Smooth muscle cell (in vitro differentiated cells): ENCODE results near the gene IGFBP3. TPM values are rescaled to one million over a fixed set of nuclear protein-coding genes. Genes with fewer than 3 reads are reported as not detected.

Experiments
- DNase-seq: peaks from one replicate; lab custom pipeline; 2025; ENCODE audit not compliant: unreplicated experiment; lab: John Stamatoyannopoulos, UW
- H2AFZ ChIP-seq: fragments of 200-600 bp; sonication (generic); 2 replicates; pipeline ENCODE4 v1.6.0; 2016; ENCODE audit warnings: antibody characterized with exemption, low read depth, mild to moderate bottlenecking
- H3F3A ChIP-seq: fragments of 200-600 bp; sonication (generic); 2 replicates; pipeline ENCODE4 v1.6.0; 2017; ENCODE audit warnings: antibody characterized with exemption, low read depth
- H3K27ac ChIP-seq: fragments of 200-600 bp; sonication (generic); 2 replicates; pipeline ENCODE4 v1.5.1; 2016; ENCODE audit warnings: low read depth, mild to moderate bottlenecking
- H3K27me3 ChIP-seq: fragments of 200-600 bp; sonication (generic); 2 replicates; pipeline ENCODE4 v1.6.1; 2016; ENCODE audit warnings: low read depth, mild to moderate bottlenecking
- H3K36me3 ChIP-seq: fragments of 200-600 bp; sonication (generic); 2 replicates; pipeline ENCODE4 v1.5.1; 2016; ENCODE audit warnings: low read depth
- H3K4me1 ChIP-seq: fragments of 200-600 bp; sonication (generic); 2 replicates; pipeline ENCODE4 v1.5.1; 2016; ENCODE audit warnings: low read depth
- H3K4me2 ChIP-seq: fragments of 200-600 bp; sonication (generic); 2 replicates; pipeline ENCODE4 v1.6.0; 2016; ENCODE audit warnings: mild to moderate bottlenecking
- H3K4me3 ChIP-seq: fragments of 200-600 bp; sonication (generic); 2 replicates; pipeline ENCODE4 v1.5.1; 2016; ENCODE audit warnings: mild to moderate bottlenecking
- H3K79me2 ChIP-seq: fragments of 200-600 bp; sonication (generic); 2 replicates; pipeline ENCODE4 v1.6.0; 2016; ENCODE audit warnings: low read depth, mild to moderate bottlenecking
- H3K9ac ChIP-seq: fragments of 200-600 bp; sonication (generic); 2 replicates; pipeline ENCODE4 v1.6.0; 2016; ENCODE audit warnings: low read depth
- H3K9me3 ChIP-seq: fragments of 200-600 bp; sonication (generic); replicated peaks from 2 replicates; pipeline ENCODE4 v1.5.1; 2016; ENCODE audit warnings: low read depth
- H4K20me1 ChIP-seq: fragments of 200-600 bp; sonication (generic); 2 replicates; pipeline ENCODE4 v1.6.0; 2016; ENCODE audit warnings: low read depth
- CTCF ChIP-seq: fragments of 200-600 bp; sonication (generic); IDR thresholded peaks from 2 replicates; pipeline ENCODE4 v1.5.1; 2017; ENCODE audit warnings: borderline replicate concordance, mild to moderate bottlenecking, antibody characterized with exemption; ENCODE audit not compliant: insufficient read depth, poor library complexity, severe bottlenecking
- WGBS: methylation state at CpG from one replicate; pipeline ENCODE4 v1.1.7; 2016; ENCODE audit warnings: low lambda C conversion rate; 5-methylcytosine and 5-hydroxymethylcytosine counted together
- polyA plus RNA-seq: library from polyadenylated mRNA; unstranded; fragments of >200 nt; fragmentation: Nextera tagmentation; extraction: Ambion mirVana; gene quantifications from 2 replicates; pipeline ENCODE4 v1.2.1, GENCODE V29; 2016
- total RNA-seq: library from RNA; depleted of rRNA; stranded (reverse); fragments of >200 nt; gene quantifications from 2 replicates; pipeline ENCODE4 v1.2.3, GENCODE V29; 2014

IGFBP3 gene
- total and polyA plus RNA-seq, 2 experiments from 2014 or later = 1,956 to 4,025 TPM

DNA sequence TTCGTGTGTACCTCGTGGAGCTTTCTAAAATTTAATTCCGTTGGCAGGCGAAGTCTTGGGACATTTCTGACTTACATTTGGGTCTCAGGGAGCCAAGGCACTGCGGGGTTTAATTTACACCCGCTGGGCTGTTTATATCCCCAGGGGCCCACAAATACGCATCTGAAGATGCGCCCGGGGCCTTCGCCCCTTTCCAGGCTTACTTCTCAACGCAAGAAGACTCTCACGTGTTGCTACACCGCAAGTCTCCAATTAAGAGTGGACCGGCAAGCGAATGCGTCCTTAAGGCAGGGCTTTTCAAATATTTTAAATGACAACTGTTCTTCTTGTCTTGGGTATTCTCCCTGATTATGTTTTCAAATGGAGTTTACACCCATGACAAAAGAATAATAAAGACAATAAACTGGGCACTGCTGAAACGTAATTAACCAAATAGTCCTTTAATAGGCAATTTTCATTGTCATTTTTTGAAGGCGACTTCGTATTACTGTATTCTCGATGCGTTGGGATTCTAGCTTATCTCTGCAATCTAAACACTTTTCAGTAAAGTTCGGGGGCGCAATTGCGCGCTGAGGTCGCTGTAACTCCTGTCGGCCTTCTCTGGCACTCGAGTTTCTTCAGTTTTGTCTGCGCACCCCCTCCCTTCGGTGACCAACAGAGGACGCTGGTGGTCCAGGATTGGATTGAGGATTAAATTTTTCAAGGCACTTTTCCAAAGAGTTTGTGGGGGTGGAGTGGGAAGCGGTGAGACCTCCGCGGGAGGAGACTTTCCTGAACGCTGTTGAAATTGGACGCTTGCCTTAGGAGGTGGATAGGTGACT is 837 bp upstream of the IGFBP3 start:
- H3K27ac ChIP-seq = peak overlapping the region; percentile 95
- peak; percentile 48 for DNase-seq
- H2AFZ ChIP-seq = peak overlapping the region; percentile 89
- H3K36me3 ChIP-seq = no peaks in the 10 kb centered on the region
- peaks cover 25% of the 10 kb centered on the region for H3K79me2 ChIP-seq
- H3K27me3 ChIP-seq = no peaks in the 10 kb centered on the region
- H3K4me3 ChIP-seq = peak overlapping the region; percentile 70
- no peaks in the 10 kb centered on the region for H3K9me3 ChIP-seq
- H3K4me2 ChIP-seq = peak overlapping the region; percentile 95
- peaks cover 38% of the 10 kb centered on the region for H4K20me1 ChIP-seq
- H3K9ac ChIP-seq = peak overlapping the region; percentile 14
- peaks cover 41% of the 10 kb centered on the region for H3F3A ChIP-seq
- WGBS = 2% methylated on average over 36 of the region's 36 CpGs
- TF ChIP-seq CTCF = peak; percentile 99
- H3K4me1 ChIP-seq = peaks cover 23% of the 10 kb centered on the region

DNA sequence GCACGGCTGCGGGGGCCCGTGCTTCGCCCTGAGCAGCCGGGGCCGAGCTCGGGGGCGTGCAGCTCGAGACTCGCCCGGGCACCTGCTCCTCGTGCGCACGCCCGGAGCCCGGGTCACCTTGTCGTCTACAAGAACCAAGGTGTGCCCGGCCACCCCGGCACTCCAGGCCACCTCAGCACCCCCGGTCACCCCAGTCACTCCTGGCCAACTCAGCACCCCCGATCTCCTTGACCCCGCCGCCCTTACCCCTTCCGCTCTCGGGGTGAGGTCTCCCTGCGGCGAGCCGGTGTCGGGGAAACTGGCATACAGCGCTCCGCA is 268 bp upstream of the IGFBP3 start:
- peaks cover 46% of the 10 kb centered on the region for H3F3A ChIP-seq
- no peaks in the 10 kb centered on the region for H3K9me3 ChIP-seq
- H3K4me2 ChIP-seq = peak overlapping the region; percentile 95
- WGBS = 5% methylated on average over 17 of the region's 31 CpGs
- H2AFZ ChIP-seq = no peak overlapping the region
- no peak for TF ChIP-seq CTCF
- peak; percentile 61 for DNase-seq
- no peak overlapping the region for H3K9ac ChIP-seq
- no peaks in the 10 kb centered on the region for H3K27me3 ChIP-seq
- H3K4me1 ChIP-seq = peaks cover 23% of the 10 kb centered on the region
- peaks cover 44% of the 10 kb centered on the region for H4K20me1 ChIP-seq
- no peaks in the 10 kb centered on the region for H3K36me3 ChIP-seq
- H3K4me3 ChIP-seq = peak overlapping the region; percentile 70
- H3K79me2 ChIP-seq = peaks cover 25% of the 10 kb centered on the region
- H3K27ac ChIP-seq = peak overlapping the region; percentile 95

GRCh38 chr7:45919993-45920459 is 1.0 kb downstream of the IGFBP3 start:
- TF ChIP-seq CTCF = no peak
- peak overlapping the region; percentile 95 for H3K4me2 ChIP-seq
- H3K79me2 ChIP-seq = peaks cover 25% of the 10 kb centered on the region
- peak overlapping the region; percentile 35 for H3K9ac ChIP-seq
- H3K4me3 ChIP-seq = peak overlapping the region; percentile 70
- H2AFZ ChIP-seq = no peak overlapping the region
- no peaks in the 10 kb centered on the region for H3K27me3 ChIP-seq
- peaks cover 23% of the 10 kb centered on the region for H3K4me1 ChIP-seq
- peaks cover 4% of the 10 kb centered on the region for H3K36me3 ChIP-seq
- DNase-seq = no peak
- H3K9me3 ChIP-seq = no peaks in the 10 kb centered on the region
- H3F3A ChIP-seq = peaks cover 60% of the 10 kb centered on the region
- peaks cover 57% of the 10 kb centered on the region for H4K20me1 ChIP-seq
- peak overlapping the region; percentile 17 for H3K27ac ChIP-seq
- 22% methylated on average over 19 of the region's 19 CpGs for WGBS

DNA sequence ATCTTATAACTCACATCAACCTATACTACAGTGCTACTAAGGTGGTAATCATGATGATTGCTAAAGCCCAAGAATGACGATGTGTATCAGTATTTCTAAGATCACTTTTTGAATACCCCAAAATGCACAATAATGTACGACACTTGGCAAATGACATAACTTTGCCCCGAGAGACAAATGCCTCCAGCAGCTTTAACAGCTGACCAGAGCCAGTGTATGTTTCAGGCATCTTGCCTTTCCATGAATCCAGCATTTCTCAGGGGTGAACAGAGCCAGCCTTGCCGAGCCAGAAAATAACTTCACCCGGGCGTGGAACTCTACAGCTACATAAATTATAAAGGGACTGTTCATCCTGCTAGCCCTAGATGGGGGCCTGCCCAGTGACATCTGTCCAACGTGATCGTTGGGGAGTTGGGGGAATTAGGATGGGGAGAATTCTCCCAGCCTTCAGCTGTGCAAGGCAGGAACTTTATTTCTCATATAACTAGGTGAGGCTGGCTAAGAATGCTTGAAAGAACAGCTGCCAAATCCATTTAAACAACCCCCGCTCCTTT is 1.8 kb downstream of the IGFBP3 start:
- H3K27me3 ChIP-seq = no peaks in the 10 kb centered on the region
- H3K36me3 ChIP-seq = peaks cover 4% of the 10 kb centered on the region
- H4K20me1 ChIP-seq = peaks cover 64% of the 10 kb centered on the region
- peaks cover 67% of the 10 kb centered on the region for H3F3A ChIP-seq
- no peak overlapping the region for H2AFZ ChIP-seq
- DNase-seq = no peak
- 31% methylated on average over 9 of the region's 9 CpGs for WGBS
- peaks cover 25% of the 10 kb centered on the region for H3K79me2 ChIP-seq
- H3K4me2 ChIP-seq = peak overlapping the region; percentile 95
- no peak for TF ChIP-seq CTCF
- H3K27ac ChIP-seq = peak overlapping the region; percentile 17
- H3K9me3 ChIP-seq = no peaks in the 10 kb centered on the region
- H3K4me1 ChIP-seq = peaks cover 23% of the 10 kb centered on the region
- H3K4me3 ChIP-seq = peak overlapping the region; percentile 70
- H3K9ac ChIP-seq = peak overlapping the region; percentile 35
